ENCODE data around the gene RIMS4. TPM values are rescaled to one million over a fixed set of nuclear protein-coding genes. Genes with fewer than 3 reads are reported as not detected.

The RIMS4 gene
- total RNA-seq, 1 donor from 2014 or later: not detected

DNA sequence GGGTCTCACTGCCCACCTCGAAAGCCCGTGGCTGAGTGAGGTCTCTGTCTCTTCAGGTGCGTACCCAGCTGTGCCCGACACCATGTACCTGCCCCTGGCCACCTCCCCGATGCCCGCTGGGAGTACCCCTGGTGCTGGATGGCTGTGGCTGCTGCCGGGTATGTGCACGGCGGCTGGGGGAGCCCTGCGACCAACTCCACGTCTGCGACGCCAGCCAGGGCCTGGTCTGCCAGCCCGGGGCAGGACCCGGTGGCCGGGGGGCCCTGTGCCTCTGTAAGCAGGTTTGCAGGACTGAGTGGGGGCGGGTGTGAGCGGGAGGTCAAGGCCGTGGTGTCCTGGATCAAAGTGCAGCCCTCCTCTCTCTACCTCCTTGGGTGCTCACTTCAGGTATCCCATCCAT lies 90.5 kb downstream of the RIMS4 start:
- H3K27ac Mint-ChIP-seq: no peak overlapping the region
- no peaks in the 10 kb centered on the region for H3K4me1 Mint-ChIP-seq
- no peaks in the 10 kb centered on the region for H3K9me3 Mint-ChIP-seq
- DNase-seq (no peak), ATAC-seq (ENCODE audit: low read depth) (no peak)
- H3K27me3 Mint-ChIP-seq: peaks cover 1% of the 10 kb centered on the region
- TF ChIP-seq, protein P1, sequence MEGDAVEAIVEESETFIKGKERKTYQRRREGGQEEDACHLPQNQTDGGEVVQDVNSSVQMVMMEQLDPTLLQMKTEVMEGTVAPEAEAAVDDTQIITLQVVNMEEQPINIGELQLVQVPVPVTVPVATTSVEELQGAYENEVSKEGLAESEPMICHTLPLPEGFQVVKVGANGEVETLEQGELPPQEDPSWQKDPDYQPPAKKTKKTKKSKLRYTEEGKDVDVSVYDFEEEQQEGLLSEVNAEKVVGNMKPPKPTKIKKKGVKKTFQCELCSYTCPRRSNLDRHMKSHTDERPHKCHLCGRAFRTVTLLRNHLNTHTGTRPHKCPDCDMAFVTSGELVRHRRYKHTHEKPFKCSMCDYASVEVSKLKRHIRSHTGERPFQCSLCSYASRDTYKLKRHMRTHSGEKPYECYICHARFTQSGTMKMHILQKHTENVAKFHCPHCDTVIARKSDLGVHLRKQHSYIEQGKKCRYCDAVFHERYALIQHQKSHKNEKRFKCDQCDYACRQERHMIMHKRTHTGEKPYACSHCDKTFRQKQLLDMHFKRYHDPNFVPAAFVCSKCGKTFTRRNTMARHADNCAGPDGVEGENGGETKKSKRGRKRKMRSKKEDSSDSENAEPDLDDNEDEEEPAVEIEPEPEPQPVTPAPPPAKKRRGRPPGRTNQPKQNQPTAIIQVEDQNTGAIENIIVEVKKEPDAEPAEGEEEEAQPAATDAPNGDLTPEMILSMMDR (IDR thresholded peaks at IDR 0.05): no peak
- ChIA-PET CTCF (no interaction called here), POLR2A (no interaction called here)
- intact Hi-C loops (cut with micrococcal nuclease): no loop called here
- H3K4me3 Mint-ChIP-seq: no peak overlapping the region
- H3K36me3 Mint-ChIP-seq (ENCODE audit: low read depth): no peaks in the 10 kb centered on the region

GRCh38 chr20:44717986-44718385 lies 92.4 kb downstream of the RIMS4 start:
- Mint-ChIP-seq H3K4me1 (no peaks in the 10 kb centered on the region), H3K27ac (no peak overlapping the region), H3K36me3 (ENCODE audit: low read depth) (no peaks in the 10 kb centered on the region), H3K9me3 (no peaks in the 10 kb centered on the region), H3K4me3 (no peak overlapping the region), H3K27me3 (peaks cover 6% of the 10 kb centered on the region)
- DNase-seq (no peak), ATAC-seq (ENCODE audit: low read depth) (no peak)
- POLR2A ChIA-PET: interaction anchor here (1.1 kb wide), 1 partner anchor 75 kb away, joined by 3 read pairs; no protein-coding TSS in a partner anchor
- CTCF ChIA-PET: interaction anchor here (0.6 kb wide), 1 partner anchor 10 kb away, joined by 3 read pairs; no protein-coding TSS in a partner anchor
- intact Hi-C loops (cut with micrococcal nuclease): no loop called here
- TF ChIP-seq, protein P1 (IDR thresholded peaks at IDR 0.05): no peak

DNA sequence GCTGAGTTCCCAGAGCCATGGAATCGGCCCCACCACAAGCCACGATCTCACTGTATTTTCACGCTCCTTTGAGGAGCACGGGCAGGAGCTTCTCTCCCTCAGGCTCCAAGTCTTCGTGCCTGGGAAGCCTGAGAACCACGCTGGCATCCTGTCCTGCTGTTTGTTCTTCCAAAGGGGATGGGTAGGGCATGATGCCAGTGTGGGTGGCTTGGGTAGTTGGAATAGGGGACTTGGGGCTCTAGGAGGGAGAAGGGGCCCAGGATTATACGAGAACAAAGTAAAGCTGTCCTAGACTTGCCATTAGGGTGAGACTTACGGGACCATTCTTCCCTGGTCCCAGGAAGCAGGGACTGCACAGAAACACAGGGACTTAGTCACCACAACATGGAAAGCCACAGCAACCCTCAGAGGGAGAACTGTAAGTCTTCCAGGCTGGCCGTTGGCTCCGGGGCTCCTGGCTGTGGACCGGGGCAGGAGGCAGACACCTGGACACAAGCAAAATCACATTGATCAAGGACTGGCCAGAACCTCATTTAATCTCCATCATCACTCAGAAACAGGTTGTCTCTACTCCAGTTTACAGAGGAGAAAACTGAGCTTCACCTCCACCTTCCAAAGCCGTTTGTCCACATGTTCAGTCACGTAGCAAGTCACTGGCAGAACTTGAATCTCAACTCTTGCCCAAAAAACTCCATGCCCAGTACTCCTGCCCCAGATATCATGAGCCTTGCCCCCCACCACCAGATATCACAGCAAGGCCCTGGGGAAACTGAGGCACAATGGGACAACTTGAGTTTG lies 93.8 kb downstream of the RIMS4 start:
- Mint-ChIP-seq H3K4me1 (no peaks in the 10 kb centered on the region), H3K36me3 (ENCODE audit: low read depth) (no peaks in the 10 kb centered on the region), H3K4me3 (no peak overlapping the region), H3K27ac (no peak overlapping the region), H3K27me3 (peaks cover 6% of the 10 kb centered on the region), H3K9me3 (no peaks in the 10 kb centered on the region)
- ATAC-seq (ENCODE audit: low read depth) (no peak), DNase-seq (no peak)
- intact Hi-C loops (cut with micrococcal nuclease): no loop called here
- POLR2A ChIA-PET: no interaction called here
- CTCF ChIA-PET: no interaction called here
- TF ChIP-seq, protein P1 (IDR thresholded peaks at IDR 0.05): no peak

DNA sequence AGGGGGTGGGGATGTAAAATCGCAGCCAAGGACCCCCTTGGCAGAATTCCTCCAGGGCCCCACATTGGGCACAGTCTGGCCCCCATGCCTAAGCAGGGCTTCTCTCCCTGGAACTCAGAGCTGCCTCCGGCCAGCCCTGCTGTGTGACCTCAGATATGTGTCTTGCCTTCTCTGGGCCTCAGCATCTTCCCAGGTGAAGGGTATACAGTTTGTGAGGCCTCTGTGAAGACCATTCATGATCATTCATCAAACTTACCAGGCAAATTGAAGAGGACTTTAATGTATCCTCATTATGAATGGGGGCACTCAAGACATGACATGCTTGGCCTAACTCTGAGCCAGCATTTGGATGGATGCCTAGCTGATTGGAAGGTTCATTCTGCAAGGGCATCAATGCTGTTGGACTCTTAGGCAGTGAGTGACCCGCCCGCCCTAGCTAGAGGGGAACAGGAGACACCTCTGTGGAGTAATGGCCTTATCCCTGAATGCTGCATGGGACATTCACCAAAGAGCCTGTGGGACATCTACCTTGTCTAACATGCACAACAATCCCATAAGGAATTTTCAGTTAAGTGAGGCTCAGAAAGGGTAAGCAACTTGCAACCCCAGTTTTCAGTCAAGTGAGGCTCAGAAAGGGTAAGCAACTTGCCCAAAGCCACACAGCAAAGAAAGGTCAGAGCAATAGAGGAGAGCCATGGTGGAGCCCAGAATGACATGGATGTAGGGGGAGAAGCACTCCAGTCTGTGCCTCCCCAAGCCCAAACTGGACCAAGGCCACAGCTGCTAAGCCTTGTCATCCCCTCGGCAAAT lies 94.6 kb downstream of the RIMS4 start:
- H3K4me3 Mint-ChIP-seq: no peak overlapping the region
- no peaks in the 10 kb centered on the region for H3K4me1 Mint-ChIP-seq
- ATAC-seq (ENCODE audit: low read depth): no peak
- DNase-seq: no peak
- no peaks in the 10 kb centered on the region for H3K9me3 Mint-ChIP-seq
- H3K27ac Mint-ChIP-seq: no peak overlapping the region
- peaks cover 6% of the 10 kb centered on the region for H3K27me3 Mint-ChIP-seq
- intact Hi-C loops (cut with micrococcal nuclease): no loop called here
- CTCF ChIA-PET: no interaction called here
- TF ChIP-seq, protein P1 (IDR thresholded peaks at IDR 0.05): no peak
- no peaks in the 10 kb centered on the region for H3K36me3 Mint-ChIP-seq (ENCODE audit: low read depth)
- POLR2A ChIA-PET: no interaction called here
